Myometrial cell (primary cell): Measurements from ENCODE around the gene PTPRH. TPM values are rescaled to one million over a fixed set of nuclear protein-coding genes. Genes with fewer than 3 reads are reported as not detected.

Experiments
- total RNA-seq: library from RNA; depleted of rRNA; stranded (reverse); fragments of >200 nt; gene quantifications from 2 replicates; pipeline ENCODE4 v1.2.3, GENCODE V29; 2015

PTPRH gene, protein sequence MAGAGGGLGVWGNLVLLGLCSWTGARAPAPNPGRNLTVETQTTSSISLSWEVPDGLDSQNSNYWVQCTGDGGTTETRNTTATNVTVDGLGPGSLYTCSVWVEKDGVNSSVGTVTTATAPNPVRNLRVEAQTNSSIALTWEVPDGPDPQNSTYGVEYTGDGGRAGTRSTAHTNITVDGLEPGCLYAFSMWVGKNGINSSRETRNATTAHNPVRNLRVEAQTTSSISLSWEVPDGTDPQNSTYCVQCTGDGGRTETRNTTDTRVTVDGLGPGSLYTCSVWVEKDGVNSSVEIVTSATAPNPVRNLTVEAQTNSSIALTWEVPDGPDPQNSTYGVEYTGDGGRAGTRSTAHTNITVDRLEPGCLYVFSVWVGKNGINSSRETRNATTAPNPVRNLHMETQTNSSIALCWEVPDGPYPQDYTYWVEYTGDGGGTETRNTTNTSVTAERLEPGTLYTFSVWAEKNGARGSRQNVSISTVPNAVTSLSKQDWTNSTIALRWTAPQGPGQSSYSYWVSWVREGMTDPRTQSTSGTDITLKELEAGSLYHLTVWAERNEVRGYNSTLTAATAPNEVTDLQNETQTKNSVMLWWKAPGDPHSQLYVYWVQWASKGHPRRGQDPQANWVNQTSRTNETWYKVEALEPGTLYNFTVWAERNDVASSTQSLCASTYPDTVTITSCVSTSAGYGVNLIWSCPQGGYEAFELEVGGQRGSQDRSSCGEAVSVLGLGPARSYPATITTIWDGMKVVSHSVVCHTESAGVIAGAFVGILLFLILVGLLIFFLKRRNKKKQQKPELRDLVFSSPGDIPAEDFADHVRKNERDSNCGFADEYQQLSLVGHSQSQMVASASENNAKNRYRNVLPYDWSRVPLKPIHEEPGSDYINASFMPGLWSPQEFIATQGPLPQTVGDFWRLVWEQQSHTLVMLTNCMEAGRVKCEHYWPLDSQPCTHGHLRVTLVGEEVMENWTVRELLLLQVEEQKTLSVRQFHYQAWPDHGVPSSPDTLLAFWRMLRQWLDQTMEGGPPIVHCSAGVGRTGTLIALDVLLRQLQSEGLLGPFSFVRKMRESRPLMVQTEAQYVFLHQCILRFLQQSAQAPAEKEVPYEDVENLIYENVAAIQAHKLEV
- total RNA-seq = 6.9 and 14.5 TPM in 2 replicates

DNA sequence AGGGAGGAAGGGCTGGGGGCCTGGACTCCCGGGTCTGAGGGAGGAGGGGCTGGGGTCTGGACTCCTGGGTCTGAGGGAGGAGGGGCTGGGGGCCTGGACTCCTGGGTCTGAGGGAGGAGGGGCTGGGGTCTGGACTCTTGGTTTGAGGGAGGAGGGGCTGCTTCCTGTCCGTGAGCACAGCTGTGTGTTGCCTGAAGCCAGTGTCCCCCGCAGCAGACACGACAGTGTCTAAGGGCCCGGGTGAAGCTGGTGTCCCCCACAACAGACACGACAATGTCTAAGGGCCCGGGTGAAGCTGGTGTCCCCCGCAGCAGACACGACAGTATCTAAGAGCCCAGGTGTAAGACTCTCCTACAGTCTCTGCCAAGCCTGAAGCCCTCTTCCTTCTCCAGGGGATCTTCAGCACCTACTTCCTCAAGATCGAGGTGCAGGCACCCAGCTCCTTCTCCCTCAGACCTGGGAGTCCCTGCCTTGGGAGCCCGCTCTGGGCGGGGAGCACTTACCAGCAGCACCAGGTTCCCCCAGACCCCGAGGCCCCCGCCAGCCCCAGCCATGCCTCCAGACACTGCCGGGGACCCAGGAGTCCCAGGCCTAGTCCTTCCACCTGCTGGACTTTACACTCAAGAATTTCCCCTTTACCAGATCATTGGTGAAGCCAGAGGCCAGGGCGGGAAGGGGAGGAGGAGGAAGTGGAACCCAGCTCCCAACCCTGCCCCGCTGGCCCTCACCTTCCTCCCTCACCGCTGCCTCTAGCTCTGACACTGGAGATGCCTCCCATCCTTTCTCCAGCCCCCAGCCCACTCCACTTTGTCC, at the start of gene PTPRH:
Gene PTPRH, minus strand, starts transcription at position 622 of the 813 bp plus-strand sequence. Its CDS starts 68 bp downstream, at position 554.

DNA sequence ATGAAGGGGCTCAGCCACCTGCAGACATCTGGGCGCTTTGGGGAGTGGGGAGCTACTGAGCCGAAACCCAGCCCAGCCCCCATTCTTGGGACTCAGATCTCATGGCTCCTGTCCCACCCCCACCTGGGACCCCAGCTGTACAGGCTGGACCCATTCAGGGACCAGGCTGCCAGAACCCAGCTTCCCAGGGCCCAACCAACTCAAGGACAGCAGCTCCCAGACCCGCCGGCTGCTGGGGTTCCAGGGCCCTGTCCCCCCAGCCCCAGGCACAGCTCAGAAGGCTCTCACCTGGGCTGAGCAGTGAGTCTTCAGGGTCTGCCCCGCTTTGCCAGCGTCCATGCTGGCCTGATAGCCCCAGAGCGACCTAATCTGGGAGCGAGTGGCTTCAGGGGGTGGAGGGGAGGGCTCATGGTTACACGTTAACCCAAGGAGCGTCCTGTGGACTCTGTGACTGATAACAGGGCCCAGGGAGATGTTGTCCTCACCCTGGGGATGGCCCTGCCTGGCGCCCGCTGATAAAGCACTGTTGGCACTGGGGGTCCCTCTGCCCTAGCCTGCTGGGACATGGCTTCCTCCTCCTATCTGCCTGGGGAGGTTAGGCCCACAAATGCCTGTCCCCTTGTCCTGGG, 19.2 kb upstream of the PTPRH start, which contains the start of gene TMEM86B:
Gene TMEM86B, minus strand, starts transcription at position 361 of the 629 bp plus-strand sequence. Its CDS starts 22 bp downstream, at position 339.

DNA sequence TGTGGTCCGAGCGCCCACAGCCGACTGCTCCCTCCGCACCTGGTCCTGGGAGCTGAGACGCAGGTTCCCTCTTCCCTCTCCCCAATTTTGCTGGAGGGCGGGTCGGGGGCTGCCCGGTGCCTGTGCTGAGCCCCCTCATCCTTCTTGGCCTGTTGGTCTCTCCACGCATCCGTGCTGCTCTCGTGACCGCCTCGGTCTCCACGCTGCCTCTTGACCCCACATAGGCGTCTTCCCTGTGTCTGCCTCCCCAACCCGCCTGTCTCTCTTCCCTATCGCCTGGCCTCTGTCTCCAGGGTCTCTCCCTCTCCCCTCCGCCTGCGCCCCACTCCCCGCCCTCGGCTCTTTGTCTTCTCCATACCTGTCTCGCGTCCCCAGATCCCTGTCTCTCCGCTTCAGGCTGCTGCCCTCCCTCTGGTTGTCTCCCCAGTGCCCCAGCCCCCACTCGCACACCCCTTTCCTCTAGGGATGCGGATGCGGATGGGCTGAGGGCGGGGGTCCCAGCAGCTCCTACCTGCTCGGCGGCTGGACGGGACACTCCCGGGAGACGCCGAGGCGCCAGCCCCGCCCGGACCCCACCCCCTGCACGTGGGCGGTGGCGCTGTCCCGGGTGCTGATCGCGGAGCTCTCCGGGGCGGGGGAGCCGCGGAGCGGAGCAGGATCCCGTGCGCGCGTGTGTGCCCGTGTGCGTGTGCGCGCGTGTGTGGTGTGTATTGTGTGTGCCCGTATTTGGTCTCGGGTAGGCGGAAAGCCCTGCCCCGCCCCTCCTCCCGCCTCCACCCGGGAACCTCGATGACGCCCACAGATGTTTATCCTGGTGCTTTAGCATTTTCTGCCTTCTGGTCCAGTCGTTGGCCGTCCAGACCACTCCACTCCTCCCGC, 29.5 kb downstream of the PTPRH start, which contains the start of gene SYT5:
Gene SYT5, minus strand, starts transcription at position 684 of the 879 bp plus-strand sequence. CDS start 1,248 bp downstream, outside the sequence.

DNA sequence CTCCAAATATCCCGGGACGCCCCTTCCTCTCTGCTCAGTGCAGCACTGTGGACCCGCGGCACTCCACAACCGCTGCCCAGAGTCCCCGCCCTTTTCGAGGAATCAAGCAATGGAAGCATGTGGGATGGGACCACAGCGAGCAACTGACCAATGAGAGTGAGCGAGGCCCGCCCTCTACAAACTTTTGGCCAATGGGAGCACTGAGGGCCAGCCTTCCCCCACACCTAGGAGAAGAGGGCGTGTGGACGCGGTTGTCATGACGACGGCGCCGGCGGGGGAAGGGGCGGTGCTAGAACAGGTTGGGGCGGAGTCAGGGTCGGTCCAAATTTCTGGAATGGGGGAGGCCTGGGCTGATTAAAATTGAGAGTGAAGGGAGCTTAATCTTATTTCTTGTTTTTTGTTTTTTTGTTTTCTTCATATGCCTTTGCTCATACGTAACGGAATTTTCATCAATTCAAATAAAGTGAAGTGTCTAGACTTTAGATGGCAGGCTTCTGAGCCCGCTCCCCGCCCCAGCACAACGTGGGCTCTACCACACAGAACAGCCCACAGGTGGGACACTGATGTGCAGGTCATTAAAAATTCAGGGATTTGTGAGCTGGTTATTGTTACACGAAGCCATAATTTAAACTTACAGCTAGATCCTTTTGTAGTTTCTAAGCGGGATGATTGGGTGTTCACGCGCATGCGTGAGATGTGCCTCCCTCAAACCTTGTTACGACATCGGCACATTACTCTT, 42.6 kb downstream of the PTPRH start, which contains the start of gene DNAAF3:
Gene DNAAF3, minus strand, starts transcription at position 84 of the 739 bp plus-strand sequence. CDS start 200 bp downstream, outside the sequence.

DNA sequence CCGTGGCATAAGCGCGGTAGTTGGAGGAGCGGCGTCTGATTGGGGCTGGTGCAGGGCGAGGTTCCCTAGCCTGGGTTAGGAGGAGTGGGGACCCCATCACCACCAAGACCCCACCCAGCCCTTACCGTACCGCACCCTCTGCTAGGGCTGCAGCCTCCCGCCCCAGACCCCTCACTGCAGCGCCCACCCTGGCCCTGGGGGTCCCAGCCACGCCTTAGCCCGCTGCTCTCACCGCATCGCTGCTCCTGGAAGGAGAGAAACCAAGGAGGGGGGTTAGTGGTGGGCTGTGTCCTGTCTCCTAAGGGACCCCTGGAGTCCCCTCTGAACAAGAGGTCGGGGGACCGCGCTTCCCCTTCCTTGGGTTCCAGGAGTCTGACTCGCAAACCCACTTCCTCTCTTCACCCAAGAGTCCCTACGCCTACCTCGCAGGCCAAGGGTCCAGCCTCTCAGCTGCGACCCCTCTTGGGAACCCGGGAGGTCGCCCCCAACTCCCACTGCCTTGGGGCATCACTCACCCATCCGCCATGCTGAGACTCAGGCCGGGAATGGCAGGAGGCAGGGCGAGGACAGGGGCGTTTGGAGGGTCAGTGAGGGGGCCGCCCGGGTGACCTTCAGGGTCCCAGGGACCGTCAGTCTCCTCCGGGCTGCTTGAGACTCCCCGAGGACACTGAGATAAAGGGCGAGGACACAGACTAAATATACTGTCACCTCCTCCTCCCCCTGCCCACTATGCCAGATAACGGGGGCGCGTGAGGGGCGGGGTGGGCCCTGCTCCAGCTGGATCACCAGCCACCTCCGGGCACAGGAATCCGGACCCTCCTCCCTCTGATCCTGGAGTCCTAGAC, 52.0 kb downstream of the PTPRH start, which contains the start of gene TNNI3:
Gene TNNI3, minus strand, starts transcription at position 669 of the 845 bp plus-strand sequence. Its CDS starts 143 bp downstream, at position 526.

GRCh38 chr19:55149078-55150003, 60.0 kb downstream of the PTPRH start, which contains the start of gene TNNT1:
Gene TNNT1 (minus strand): TSS chr19:55149206. CDS start chr19:55147157, 2,049 bp downstream.

Other genes with a start within 250 kb of the PTPRH start
- gene NLRP2, start 243.1 kb downstream of the PTPRH start, total RNA-seq = not detected in 2 replicates
- gene GP6, start 171.2 kb downstream of the PTPRH start, total RNA-seq = not detected in 2 replicates
- gene RDH13, start 146.4 kb downstream of the PTPRH start, total RNA-seq = 11.0 and 13.8 TPM in 2 replicates
- 1.2 and 12.1 TPM in 2 replicates for gene EPS8L1, start 133.6 kb downstream of the PTPRH start, total RNA-seq
- gene PPP1R12C, start 91.9 kb downstream of the PTPRH start, total RNA-seq = 51.2 and 74.1 TPM in 2 replicates
- gene TNNT1, start 60.3 kb downstream of the PTPRH start, total RNA-seq = 6.2 and 6.3 TPM in 2 replicates
- not detected in 2 replicates for gene TNNI3, start 51.8 kb downstream of the PTPRH start, total RNA-seq
- gene DNAAF3, start 42.9 kb downstream of the PTPRH start, total RNA-seq = 0.71 TPM in 1 of 2 replicates, not detected in the other
- gene SYT5, start 29.2 kb downstream of the PTPRH start, total RNA-seq = 0.29 TPM in 1 of 2 replicates, not detected in the other
- 0.86 and 1.8 TPM in 2 replicates for gene TMEM86B, start 19.3 kb upstream of the PTPRH start, total RNA-seq
- gene PPP6R1, start 49.5 kb upstream of the PTPRH start, total RNA-seq = 31.7 and 45.6 TPM in 2 replicates
- gene HSPBP1, start 70.6 kb upstream of the PTPRH start, total RNA-seq = 70.7 and 106 TPM in 2 replicates
- 4.3 and 9.0 TPM in 2 replicates for gene BRSK1, start 74.5 kb upstream of the PTPRH start, total RNA-seq
- not detected in 2 replicates for gene TMEM150B, start 115.8 kb upstream of the PTPRH start, total RNA-seq
- gene KMT5C, start 130.4 kb upstream of the PTPRH start, total RNA-seq = 6.9 and 11.0 TPM in 2 replicates
- gene COX6B2, start 145.2 kb upstream of the PTPRH start, total RNA-seq = under 0.01 TPM in 1 of 2 replicates, not detected in the other
- not detected in 2 replicates for gene GARIN5B, start 153.8 kb upstream of the PTPRH start, total RNA-seq
- 1.8 and 4.3 TPM in 2 replicates for gene IL11, start 161.0 kb upstream of the PTPRH start, total RNA-seq
- not detected in 2 replicates for gene TMEM190, start 167.3 kb upstream of the PTPRH start, total RNA-seq
- not detected in 2 replicates for gene TMEM238, start 174.8 kb upstream of the PTPRH start, total RNA-seq
- gene RPL28, start 176.4 kb upstream of the PTPRH start, total RNA-seq = 437 and 447 TPM in 2 replicates
- 121 and 166 TPM in 2 replicates for gene UBE2S, start 198.3 kb upstream of the PTPRH start, total RNA-seq
- gene SHISA7, start 233.8 kb upstream of the PTPRH start, total RNA-seq = not detected in 2 replicates